Measurements from ENCODE around the gene ABCG8. TPM values are rescaled to one million over a fixed set of nuclear protein-coding genes. Genes with fewer than 3 reads are reported as not detected.

ABCG8 gene
- total RNA-seq, 1 experiment from 2014 or later, result 1.4 TPM

- Mint-ChIP-seq H3K27ac (ENCODE audit: unreplicated experiment) (no peak overlapping the region), H3K27me3 (ENCODE audit: unreplicated experiment) (no peaks in the 10 kb centered on the region), H3K4me1 (ENCODE audit: low read depth, unreplicated experiment) (no peaks in the 10 kb centered on the region), H3K4me3 (ENCODE audit: low read depth, unreplicated experiment) (no peak overlapping the region), H3K9me3 (ENCODE audit: low read depth, unreplicated experiment) (no peaks in the 10 kb centered on the region), H3K36me3 (ENCODE audit: insufficient read depth, unreplicated experiment) (no peaks in the 10 kb centered on the region)
- intact Hi-C loops (cut with micrococcal nuclease; ENCODE audit: unreplicated experiment), result no loop called here
- no peak for DNase-seq
- no TSS peak for BruUV-seq (replicated peaks)
- CTCF ChIA-PET, result no interaction called here
- no peak for TF ChIP-seq CTCF (IDR thresholded peaks at IDR 0.05; ENCODE audit: unreplicated experiment)
Measured at GRCh38 chr2:43840965-43841364, 2.2 kb downstream of the ABCG8 start.

- Mint-ChIP-seq H3K4me3 (ENCODE audit: low read depth, unreplicated experiment) (no peak overlapping the region), H3K4me1 (ENCODE audit: low read depth, unreplicated experiment) (no peaks in the 10 kb centered on the region), H3K36me3 (ENCODE audit: insufficient read depth, unreplicated experiment) (no peaks in the 10 kb centered on the region), H3K27me3 (ENCODE audit: unreplicated experiment) (no peaks in the 10 kb centered on the region), H3K9me3 (ENCODE audit: low read depth, unreplicated experiment) (no peaks in the 10 kb centered on the region), H3K27ac (ENCODE audit: unreplicated experiment) (no peak overlapping the region)
- DNase-seq, result no peak
- intact Hi-C loops (cut with micrococcal nuclease; ENCODE audit: unreplicated experiment), result no loop called here
- TF ChIP-seq CTCF (IDR thresholded peaks at IDR 0.05; ENCODE audit: unreplicated experiment), result no peak
- CTCF ChIA-PET, result no interaction called here
- no TSS peak for BruUV-seq (replicated peaks)
Measured at GRCh38 chr2:43841949-43842865, 3.4 kb downstream of the ABCG8 start.

DNA sequence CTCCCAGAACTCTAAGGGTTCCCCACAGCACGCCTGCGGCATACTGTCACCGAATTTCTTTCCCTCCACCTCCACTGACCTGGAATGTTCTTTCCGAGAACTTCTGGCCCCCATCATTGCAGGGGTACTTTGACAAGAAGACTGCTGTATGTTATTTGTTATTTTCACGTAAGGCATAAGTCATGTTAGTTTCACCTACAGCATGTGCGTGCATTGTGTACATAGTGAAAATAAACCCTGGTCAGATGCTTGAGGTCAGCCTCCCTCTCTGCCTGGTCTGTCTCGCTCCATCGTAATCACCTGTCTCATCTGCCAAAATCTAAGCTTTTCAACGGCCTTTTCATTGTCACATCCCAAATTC, 4.1 kb downstream of the ABCG8 start:
- CTCF ChIA-PET, result no interaction called here
- Mint-ChIP-seq H3K4me1 (ENCODE audit: low read depth, unreplicated experiment) (no peaks in the 10 kb centered on the region), H3K9me3 (ENCODE audit: low read depth, unreplicated experiment) (no peaks in the 10 kb centered on the region), H3K36me3 (ENCODE audit: insufficient read depth, unreplicated experiment) (no peaks in the 10 kb centered on the region), H3K27me3 (ENCODE audit: unreplicated experiment) (no peaks in the 10 kb centered on the region), H3K4me3 (ENCODE audit: low read depth, unreplicated experiment) (no peak overlapping the region), H3K27ac (ENCODE audit: unreplicated experiment) (no peak overlapping the region)
- TF ChIP-seq CTCF (IDR thresholded peaks at IDR 0.05; ENCODE audit: unreplicated experiment), result no peak
- intact Hi-C loops (cut with micrococcal nuclease; ENCODE audit: unreplicated experiment), result no loop called here
- BruUV-seq (replicated peaks), result no TSS peak
- no peak for DNase-seq

GRCh38 chr2:43845181-43845580, 6.4 kb downstream of the ABCG8 start:
- no peaks in the 10 kb centered on the region for H3K27me3 Mint-ChIP-seq (ENCODE audit: unreplicated experiment)
- no TSS peak for BruUV-seq (replicated peaks)
- no peaks in the 10 kb centered on the region for H3K36me3 Mint-ChIP-seq (ENCODE audit: insufficient read depth, unreplicated experiment)
- no peak overlapping the region for H3K4me3 Mint-ChIP-seq (ENCODE audit: low read depth, unreplicated experiment)
- H3K27ac Mint-ChIP-seq (ENCODE audit: unreplicated experiment), result no peak overlapping the region
- H3K9me3 Mint-ChIP-seq (ENCODE audit: low read depth, unreplicated experiment), result no peaks in the 10 kb centered on the region
- CTCF ChIA-PET, result interaction anchor here (0.7 kb wide), 1 partner anchor 101 kb away, joined by 4 read pairs; no protein-coding TSS in a partner anchor
- no peak for TF ChIP-seq CTCF (IDR thresholded peaks at IDR 0.05; ENCODE audit: unreplicated experiment)
- no peak for DNase-seq
- H3K4me1 Mint-ChIP-seq (ENCODE audit: low read depth, unreplicated experiment), result no peaks in the 10 kb centered on the region
- intact Hi-C loops (cut with micrococcal nuclease; ENCODE audit: unreplicated experiment), result no loop called here
